ENCODE measurements around the gene AKNA. TPM values are rescaled to one million over a fixed set of nuclear protein-coding genes. Genes with fewer than 3 reads are reported as not detected.
A peak's percentile ranks its signal among the peaks of the same experiment; 100 is the strongest.

The AKNA gene
- total and polyA plus RNA-seq, 2 donors (not counting 1 experiment from before 2014, with no cell fraction given), result 178 to 407 TPM

GRCh38 chr9:114346146-114346545 lies 41.6 kb downstream of the AKNA start:
- Histone ChIP-seq H3K4me2 (replicated peaks; ENCODE audit: low read depth, low read length, poor library complexity, severe bottlenecking) (no peak overlapping the region), H4K20me1 (ENCODE audit: control insufficient read depth, insufficient read depth, low read length, poor library complexity, severe bottlenecking) (peaks cover 83% of the 10 kb centered on the region), H3K4me1 (ENCODE audit: control insufficient read depth in 2 of 2, insufficient read depth in 2 of 2, low read length in 2 of 2) (peaks cover 26 to 34% of the 10 kb centered on the region in 2 donors), H3K79me2 (ENCODE audit: control insufficient read depth, insufficient read depth, low read length) (peaks cover 33% of the 10 kb centered on the region), H3K27ac (ENCODE audit: low read length in 2 of 2) (peak overlapping the region in 1 of 2 donors; percentile 53), H3K9me3 (ENCODE audit: control extremely low read depth in 1 of 3, control insufficient read depth in 2 of 3, insufficient read depth in 1 of 3, low read length in 2 of 3) (no peaks in the 10 kb centered on the region), H2AFZ (ENCODE audit: insufficient read depth, low read depth, low read length, poor library complexity, severe bottlenecking) (no peak overlapping the region), H3K9ac (ENCODE audit: low read length) (no peak overlapping the region), H3K27me3 (replicated peaks in 1 of 4; ENCODE audit: control extremely low read depth in 1 of 4, control insufficient read depth in 3 of 4, insufficient read depth in 4 of 4, low read length in 3 of 4) (no peaks in the 10 kb centered on the region), H3K36me3 (replicated peaks in 1 of 2; ENCODE audit: control extremely low read depth in 1 of 2, control insufficient read depth in 1 of 2, extremely low read depth in 1 of 2, insufficient read depth in 2 of 2, low read length in 1 of 2) (peaks cover 7 to 99% of the 10 kb centered on the region in 2 experiments), H3K4me3 (ENCODE audit: control extremely low read depth in 1 of 5, extremely low read depth in 1 of 5, insufficient read depth in 1 of 5, low read depth in 2 of 5, low read length in 4 of 5) (no peak overlapping the region)
- H3K9me3 Mint-ChIP-seq (ENCODE audit: insufficient read depth), result no peaks in the 10 kb centered on the region
- H3K27ac Mint-ChIP-seq, result peak overlapping the region; percentile 46
- no peak overlapping the region for H3K4me3 Mint-ChIP-seq
- no peak for TF ChIP-seq CTCF (IDR thresholded peaks at IDR 0.05)
- TF ChIP-seq EZH2 (IDR thresholded peaks at IDR 0.05; ENCODE audit: borderline replicate concordance, insufficient read depth, low read depth, low read length, poor library complexity, severe bottlenecking), result no peak
- H3K4me1 Mint-ChIP-seq, result peaks cover 44% of the 10 kb centered on the region
- H3K27me3 Mint-ChIP-seq, result no peaks in the 10 kb centered on the region
- ATAC-seq (ENCODE audit: low read depth) (no peak), DNase-seq (no peak)
- WGBS (ENCODE audit: insufficient coverage), result 96% methylated on average over 11 of the region's 11 CpGs
- intact Hi-C loops (cut with micrococcal nuclease), result no loop called here
- POLR2A ChIA-PET, result no interaction called here
- CTCF ChIA-PET, result interaction anchor here (0.7 to 7.5 kb wide), 4 partner anchors 21 to 307 kb away, joined by 3 to 41 read pairs (median 5); partner anchors contain the start of gene AKNA

GRCh38 chr9:114345493-114346065 lies 42.2 kb downstream of the AKNA start:
- Histone ChIP-seq H2AFZ (ENCODE audit: insufficient read depth, low read depth, low read length, poor library complexity, severe bottlenecking) (no peak overlapping the region), H4K20me1 (ENCODE audit: control insufficient read depth, insufficient read depth, low read length, poor library complexity, severe bottlenecking) (peaks cover 77% of the 10 kb centered on the region), H3K4me3 (ENCODE audit: control extremely low read depth in 1 of 5, extremely low read depth in 1 of 5, insufficient read depth in 1 of 5, low read depth in 2 of 5, low read length in 4 of 5) (no peak overlapping the region), H3K79me2 (ENCODE audit: control insufficient read depth, insufficient read depth, low read length) (peaks cover 30% of the 10 kb centered on the region), H3K4me2 (replicated peaks; ENCODE audit: low read depth, low read length, poor library complexity, severe bottlenecking) (no peak overlapping the region), H3K4me1 (ENCODE audit: control insufficient read depth in 2 of 2, insufficient read depth in 2 of 2, low read length in 2 of 2) (peaks cover 25 to 28% of the 10 kb centered on the region in 2 donors), H3K27ac (ENCODE audit: low read length in 2 of 2) (peak overlapping the region in 1 of 2 donors; percentile 53), H3K36me3 (replicated peaks in 1 of 2; ENCODE audit: control extremely low read depth in 1 of 2, control insufficient read depth in 1 of 2, extremely low read depth in 1 of 2, insufficient read depth in 2 of 2, low read length in 1 of 2) (peaks cover 9 to 98% of the 10 kb centered on the region in 2 experiments), H3K9ac (ENCODE audit: low read length) (no peak overlapping the region), H3K27me3 (replicated peaks in 1 of 4; ENCODE audit: control extremely low read depth in 1 of 4, control insufficient read depth in 3 of 4, insufficient read depth in 4 of 4, low read length in 3 of 4) (no peaks in the 10 kb centered on the region), H3K9me3 (ENCODE audit: control extremely low read depth in 1 of 3, control insufficient read depth in 2 of 3, insufficient read depth in 1 of 3, low read length in 2 of 3) (no peaks in the 10 kb centered on the region)
- no peaks in the 10 kb centered on the region for H3K27me3 Mint-ChIP-seq
- H3K27ac Mint-ChIP-seq, result peak overlapping the region; percentile 10
- TF ChIP-seq CTCF (IDR thresholded peaks at IDR 0.05) (no peak), EZH2 (IDR thresholded peaks at IDR 0.05; ENCODE audit: borderline replicate concordance, insufficient read depth, low read depth, low read length, poor library complexity, severe bottlenecking) (no peak)
- no peak for DNase-seq
- ATAC-seq (ENCODE audit: low read depth), result no peak
- peaks cover 40% of the 10 kb centered on the region for H3K4me1 Mint-ChIP-seq
- H3K4me3 Mint-ChIP-seq, result no peak overlapping the region
- 89% methylated on average over 3 of the region's 7 CpGs for WGBS (ENCODE audit: insufficient coverage)
- intact Hi-C loops (cut with micrococcal nuclease), result no loop called here
- no peaks in the 10 kb centered on the region for H3K9me3 Mint-ChIP-seq (ENCODE audit: insufficient read depth)
- POLR2A ChIA-PET, result interaction anchor here (0.6 kb wide), 1 partner anchor 23 kb away, joined by 4 read pairs; no protein-coding TSS in a partner anchor
- CTCF ChIA-PET, result interaction anchor here (0.7 to 7.5 kb wide), 4 partner anchors 22 to 308 kb away, joined by 3 to 41 read pairs (median 5); partner anchors contain the start of gene AKNA
